Hepatocyte (in vitro differentiated cells): ENCODE measurements around the gene ANKRD11.

Experiments
- CTCF ChIP-seq: fragments of 200-600 bp; sonication (generic); IDR thresholded peaks from 2 replicates; pipeline ENCODE4 v1.5.1; 2016; ENCODE audit warnings: antibody characterized with exemption, mild to moderate bottlenecking; ENCODE audit not compliant: poor library complexity
- EZH2phosphoT487 ChIP-seq: fragments of 200-600 bp; sonication (generic); IDR thresholded peaks from one replicate; pipeline ENCODE4 v1.6.1; 2018; ENCODE audit warnings: antibody characterized with exemption, mild to moderate bottlenecking, low read depth, moderate library complexity; ENCODE audit not compliant: unreplicated experiment, severe bottlenecking

- no peak for TF ChIP-seq CTCF
- no peak for TF ChIP-seq EZH2phosphoT487
Measured at GRCh38 chr16:89300976-89301360, 189.4 kb downstream of the ANKRD11 start.
